ENCODE measurements around the gene GOLM1. TPM values are rescaled to one million over a fixed set of nuclear protein-coding genes. Genes with fewer than 3 reads are reported as not detected.
"Not testable (repeated sequence)": the region's sequence is repeated elsewhere in the genome, so short reads cannot be mapped to it uniquely, and the experiment has no call there.

Gene GOLM1
- 10 to 100 TPM in 1 of 4 donors, 1 to 10 TPM in 3; 4.6 to 11.1 (median 7.1) TPM for total RNA-seq

- peak in 1 of 2 donors; percentile 84 for DNase-seq (ENCODE audit: low spot score in 2 of 2)
- 1 to 5% methylated on average over 23 to 88 of the region's 125 CpGs for WGBS, 2 donors
- no peak for TF ChIP-seq CTCF (IDR thresholded peaks at IDR 0.05)
- TF ChIP-seq POLR2A (IDR thresholded peaks at IDR 0.05) = no peak
- intact Hi-C loops (cut with DNase I; ENCODE audit: low total_unique reads) = no loop called here
- H3K4me3 ChIP-seq (ENCODE audit: low read depth, poor library complexity, severe bottlenecking) = peak within 1 kb of the TSS; percentile 44
Observed at GRCh38 chr9:86098824-86099700, at the start of gene GOLM1. TSS of gene GOLM1 (minus strand) at chr9:86099558. CDS start at chr9:86079320, 20,238 bp downstream.

- H3K4me3 ChIP-seq (ENCODE audit: low read depth, poor library complexity, severe bottlenecking); intact Hi-C loops (cut with DNase I; ENCODE audit: low total_unique reads); DNase-seq (ENCODE audit: low spot score in 2 of 2): not testable (repeated sequence)
- WGBS, 2 donors = 89 to 93% methylated on average over 4 of the region's 4 CpGs
Observed at GRCh38 chr9:86146671-86147070, 47.3 kb upstream of the GOLM1 start.

GRCh38 chr9:86145960-86146359 is 46.6 kb upstream of the GOLM1 start:
- H3K4me3 ChIP-seq (ENCODE audit: low read depth, poor library complexity, severe bottlenecking); intact Hi-C loops (cut with DNase I; ENCODE audit: low total_unique reads); DNase-seq (ENCODE audit: low spot score in 2 of 2): not testable (repeated sequence)
- WGBS, 2 donors = 95 to 100% methylated on average over 1 of the region's 1 CpG

GRCh38 chr9:86142973-86143372 is 43.6 kb upstream of the GOLM1 start:
- intact Hi-C loops (cut with DNase I; ENCODE audit: low total_unique reads) = no loop called here
- WGBS, 2 donors = 89 to 92% methylated on average over 2 of the region's 2 CpGs
- TF ChIP-seq CTCF (IDR thresholded peaks at IDR 0.05) (no peak), POLR2A (IDR thresholded peaks at IDR 0.05) (no peak)
- DNase-seq (ENCODE audit: low spot score in 2 of 2) = no peak
- H3K4me3 ChIP-seq (ENCODE audit: low read depth, poor library complexity, severe bottlenecking) = no peak overlapping the region

- intact Hi-C loops (cut with DNase I; ENCODE audit: low total_unique reads) = no loop called here
- TF ChIP-seq CTCF (IDR thresholded peaks at IDR 0.05) = no peak
- TF ChIP-seq POLR2A (IDR thresholded peaks at IDR 0.05) = no peak
- no peak for DNase-seq (ENCODE audit: low spot score in 2 of 2)
- no peak overlapping the region for H3K4me3 ChIP-seq (ENCODE audit: low read depth, poor library complexity, severe bottlenecking)
- 61 to 69% methylated on average over 3 of the region's 3 CpGs for WGBS, 2 donors
Observed at GRCh38 chr9:86141843-86142242, 42.5 kb upstream of the GOLM1 start.

GRCh38 chr9:86135371-86135770 is 36.0 kb upstream of the GOLM1 start:
- DNase-seq (ENCODE audit: low spot score in 2 of 2) = peak in 1 of 2 donors; percentile 39
- no peak overlapping the region for H3K4me3 ChIP-seq (ENCODE audit: low read depth, poor library complexity, severe bottlenecking)
- TF ChIP-seq POLR2A (IDR thresholded peaks at IDR 0.05) = no peak
- TF ChIP-seq CTCF (IDR thresholded peaks at IDR 0.05) = no peak
- WGBS, 2 donors = 41% methylated on average over 5 of the region's 5 CpGs
- intact Hi-C loops (cut with DNase I; ENCODE audit: low total_unique reads) = no loop called here

GRCh38 chr9:86134361-86134760 is 35.0 kb upstream of the GOLM1 start:
- DNase-seq (ENCODE audit: low spot score in 2 of 2) = no peak
- H3K4me3 ChIP-seq (ENCODE audit: low read depth, poor library complexity, severe bottlenecking) = no peak overlapping the region
- 84 to 89% methylated on average over 4 of the region's 4 CpGs for WGBS, 2 donors
- intact Hi-C loops (cut with DNase I; ENCODE audit: low total_unique reads) = no loop called here
- TF ChIP-seq POLR2A (IDR thresholded peaks at IDR 0.05) (no peak), CTCF (IDR thresholded peaks at IDR 0.05) (no peak)
